Measurements from ENCODE around the gene GPR21. TPM values are rescaled to one million over a fixed set of nuclear protein-coding genes. Genes with fewer than 3 reads are reported as not detected.

GPR21 gene
- total RNA-seq, 1 experiment from 2014 or later = 0.63 TPM

DNA sequence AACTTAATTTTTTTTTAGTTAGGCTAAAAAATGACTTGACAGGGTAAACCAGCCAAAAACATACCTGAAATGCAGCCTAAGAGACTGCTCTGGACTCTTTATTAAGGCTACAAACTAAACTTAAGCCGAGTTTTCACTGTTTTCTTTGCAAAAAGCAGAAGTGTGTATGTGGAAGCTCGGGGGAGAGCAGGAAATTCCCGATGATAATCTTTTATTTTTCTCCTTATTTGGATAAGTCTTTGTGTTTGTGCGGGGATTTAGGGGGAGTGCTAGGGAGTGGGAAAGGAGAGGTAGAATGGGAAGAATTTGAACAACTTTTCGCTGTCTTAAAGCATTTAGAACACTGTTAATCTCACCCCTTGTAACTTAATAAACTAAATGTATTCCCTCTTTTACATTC is 30.7 kb upstream of the GPR21 start:
- H3K27ac Mint-ChIP-seq = peak overlapping the region; percentile 79
- no peaks in the 10 kb centered on the region for H3K9me3 Mint-ChIP-seq
- TF ChIP-seq, protein P1, sequence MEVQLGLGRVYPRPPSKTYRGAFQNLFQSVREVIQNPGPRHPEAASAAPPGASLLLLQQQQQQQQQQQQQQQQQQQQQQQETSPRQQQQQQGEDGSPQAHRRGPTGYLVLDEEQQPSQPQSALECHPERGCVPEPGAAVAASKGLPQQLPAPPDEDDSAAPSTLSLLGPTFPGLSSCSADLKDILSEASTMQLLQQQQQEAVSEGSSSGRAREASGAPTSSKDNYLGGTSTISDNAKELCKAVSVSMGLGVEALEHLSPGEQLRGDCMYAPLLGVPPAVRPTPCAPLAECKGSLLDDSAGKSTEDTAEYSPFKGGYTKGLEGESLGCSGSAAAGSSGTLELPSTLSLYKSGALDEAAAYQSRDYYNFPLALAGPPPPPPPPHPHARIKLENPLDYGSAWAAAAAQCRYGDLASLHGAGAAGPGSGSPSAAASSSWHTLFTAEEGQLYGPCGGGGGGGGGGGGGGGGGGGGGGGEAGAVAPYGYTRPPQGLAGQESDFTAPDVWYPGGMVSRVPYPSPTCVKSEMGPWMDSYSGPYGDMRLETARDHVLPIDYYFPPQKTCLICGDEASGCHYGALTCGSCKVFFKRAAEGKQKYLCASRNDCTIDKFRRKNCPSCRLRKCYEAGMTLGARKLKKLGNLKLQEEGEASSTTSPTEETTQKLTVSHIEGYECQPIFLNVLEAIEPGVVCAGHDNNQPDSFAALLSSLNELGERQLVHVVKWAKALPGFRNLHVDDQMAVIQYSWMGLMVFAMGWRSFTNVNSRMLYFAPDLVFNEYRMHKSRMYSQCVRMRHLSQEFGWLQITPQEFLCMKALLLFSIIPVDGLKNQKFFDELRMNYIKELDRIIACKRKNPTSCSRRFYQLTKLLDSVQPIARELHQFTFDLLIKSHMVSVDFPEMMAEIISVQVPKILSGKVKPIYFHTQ (CRISPR knock-in tag; IDR thresholded peaks at IDR 0.05) = no peak
- TF ChIP-seq, protein P2, sequence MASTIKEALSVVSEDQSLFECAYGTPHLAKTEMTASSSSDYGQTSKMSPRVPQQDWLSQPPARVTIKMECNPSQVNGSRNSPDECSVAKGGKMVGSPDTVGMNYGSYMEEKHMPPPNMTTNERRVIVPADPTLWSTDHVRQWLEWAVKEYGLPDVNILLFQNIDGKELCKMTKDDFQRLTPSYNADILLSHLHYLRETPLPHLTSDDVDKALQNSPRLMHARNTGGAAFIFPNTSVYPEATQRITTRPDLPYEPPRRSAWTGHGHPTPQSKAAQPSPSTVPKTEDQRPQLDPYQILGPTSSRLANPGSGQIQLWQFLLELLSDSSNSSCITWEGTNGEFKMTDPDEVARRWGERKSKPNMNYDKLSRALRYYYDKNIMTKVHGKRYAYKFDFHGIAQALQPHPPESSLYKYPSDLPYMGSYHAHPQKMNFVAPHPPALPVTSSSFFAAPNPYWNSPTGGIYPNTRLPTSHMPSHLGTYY (CRISPR knock-in tag; IDR thresholded peaks at IDR 0.05) = no peak
- TF ChIP-seq ZNF317 (CRISPR knock-in tag; IDR thresholded peaks at IDR 0.05; ENCODE audit: borderline replicate concordance, low read depth) (no peak), ESRRA (CRISPR knock-in tag; IDR thresholded peaks at IDR 0.05; ENCODE audit: borderline replicate concordance) (no peak), SP1 (CRISPR knock-in tag; conservative IDR thresholded peaks at IDR 0.05) (no peak), ZNF263 (CRISPR knock-in tag; IDR thresholded peaks at IDR 0.05; ENCODE audit: low read depth) (no peak), FOXJ3 (CRISPR knock-in tag; IDR thresholded peaks at IDR 0.05; ENCODE audit: borderline replicate concordance) (no peak), GTF2I (CRISPR knock-in tag; conservative IDR thresholded peaks at IDR 0.05) (no peak)
- TF ChIP-seq, protein P3, sequence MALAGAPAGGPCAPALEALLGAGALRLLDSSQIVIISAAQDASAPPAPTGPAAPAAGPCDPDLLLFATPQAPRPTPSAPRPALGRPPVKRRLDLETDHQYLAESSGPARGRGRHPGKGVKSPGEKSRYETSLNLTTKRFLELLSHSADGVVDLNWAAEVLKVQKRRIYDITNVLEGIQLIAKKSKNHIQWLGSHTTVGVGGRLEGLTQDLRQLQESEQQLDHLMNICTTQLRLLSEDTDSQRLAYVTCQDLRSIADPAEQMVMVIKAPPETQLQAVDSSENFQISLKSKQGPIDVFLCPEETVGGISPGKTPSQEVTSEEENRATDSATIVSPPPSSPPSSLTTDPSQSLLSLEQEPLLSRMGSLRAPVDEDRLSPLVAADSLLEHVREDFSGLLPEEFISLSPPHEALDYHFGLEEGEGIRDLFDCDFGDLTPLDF (CRISPR knock-in tag; IDR thresholded peaks at IDR 0.05) = no peak
- POLR2A ChIA-PET = no interaction called here
- ATAC-seq (no peak), DNase-seq (ENCODE audit: low spot score) (no peak)
- peaks cover 25% of the 10 kb centered on the region for H3K36me3 Mint-ChIP-seq
- H3K4me3 Mint-ChIP-seq = no peak overlapping the region
- H3K4me1 Mint-ChIP-seq = peaks cover 31% of the 10 kb centered on the region
- H3K27me3 Mint-ChIP-seq (ENCODE audit: low read depth) = no peaks in the 10 kb centered on the region
- CTCF ChIA-PET = interaction anchor here (1.9 kb wide), 1 partner anchor 347 kb away, joined by 5 read pairs; no protein-coding TSS in a partner anchor

DNA sequence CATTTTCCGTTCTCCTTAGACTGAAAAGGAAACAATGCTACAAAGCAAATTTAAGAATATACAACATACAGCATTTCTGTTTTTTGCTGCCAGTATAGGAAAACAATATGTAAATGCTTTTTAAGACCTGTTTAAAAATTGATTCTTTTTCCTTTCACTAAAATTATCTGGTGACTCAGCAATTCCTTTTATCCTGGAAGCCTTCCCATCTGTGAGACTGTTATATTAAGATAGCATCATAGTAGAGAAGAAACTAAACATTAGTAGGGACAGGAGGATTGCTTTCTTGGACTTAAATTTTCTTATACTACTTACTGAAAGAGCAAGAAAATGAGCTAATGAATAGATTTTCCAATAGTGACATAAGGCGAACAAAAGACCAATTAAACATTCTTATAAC is 30.0 kb upstream of the GPR21 start:
- no peak overlapping the region for H3K4me3 Mint-ChIP-seq
- CTCF ChIA-PET = no interaction called here

More for the DNA sequence above, 30.0 kb upstream of the GPR21 start:
- POLR2A ChIA-PET = no interaction called here
- DNase-seq (ENCODE audit: low spot score) (no peak), ATAC-seq (no peak)
- Mint-ChIP-seq H3K9me3 (no peaks in the 10 kb centered on the region), H3K36me3 (peaks cover 25% of the 10 kb centered on the region), H3K27ac (no peak overlapping the region), H3K4me1 (peaks cover 31% of the 10 kb centered on the region), H3K27me3 (ENCODE audit: low read depth) (no peaks in the 10 kb centered on the region)
- TF ChIP-seq TEAD4 (CRISPR knock-in tag; IDR thresholded peaks at IDR 0.05) (no peak), PRRX2 (CRISPR knock-in tag; IDR thresholded peaks at IDR 0.05) (no peak), RORB (CRISPR knock-in tag; IDR thresholded peaks at IDR 0.05) (no peak), ESRRA (CRISPR knock-in tag; IDR thresholded peaks at IDR 0.05; ENCODE audit: borderline replicate concordance) (no peak), ZBTB21 (CRISPR knock-in tag; IDR thresholded peaks at IDR 0.05; ENCODE audit: borderline replicate concordance) (no peak), TEAD1 (CRISPR knock-in tag; IDR thresholded peaks at IDR 0.05) (no peak), FOXP1 (CRISPR knock-in tag; IDR thresholded peaks at IDR 0.05; ENCODE audit: borderline replicate concordance) (no peak)
- TF ChIP-seq, protein P4, sequence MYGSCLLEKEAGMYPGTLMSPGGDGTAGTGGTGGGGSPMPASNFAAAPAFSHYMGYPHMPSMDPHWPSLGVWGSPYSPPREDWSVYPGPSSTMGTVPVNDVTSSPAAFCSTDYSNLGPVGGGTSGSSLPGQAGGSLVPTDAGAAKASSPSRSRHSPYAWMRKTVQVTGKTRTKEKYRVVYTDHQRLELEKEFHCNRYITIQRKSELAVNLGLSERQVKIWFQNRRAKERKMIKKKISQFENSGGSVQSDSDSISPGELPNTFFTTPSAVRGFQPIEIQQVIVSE (CRISPR knock-in tag; IDR thresholded peaks at IDR 0.05; ENCODE audit: borderline replicate concordance) = no peak
- TF ChIP-seq, protein P5, sequence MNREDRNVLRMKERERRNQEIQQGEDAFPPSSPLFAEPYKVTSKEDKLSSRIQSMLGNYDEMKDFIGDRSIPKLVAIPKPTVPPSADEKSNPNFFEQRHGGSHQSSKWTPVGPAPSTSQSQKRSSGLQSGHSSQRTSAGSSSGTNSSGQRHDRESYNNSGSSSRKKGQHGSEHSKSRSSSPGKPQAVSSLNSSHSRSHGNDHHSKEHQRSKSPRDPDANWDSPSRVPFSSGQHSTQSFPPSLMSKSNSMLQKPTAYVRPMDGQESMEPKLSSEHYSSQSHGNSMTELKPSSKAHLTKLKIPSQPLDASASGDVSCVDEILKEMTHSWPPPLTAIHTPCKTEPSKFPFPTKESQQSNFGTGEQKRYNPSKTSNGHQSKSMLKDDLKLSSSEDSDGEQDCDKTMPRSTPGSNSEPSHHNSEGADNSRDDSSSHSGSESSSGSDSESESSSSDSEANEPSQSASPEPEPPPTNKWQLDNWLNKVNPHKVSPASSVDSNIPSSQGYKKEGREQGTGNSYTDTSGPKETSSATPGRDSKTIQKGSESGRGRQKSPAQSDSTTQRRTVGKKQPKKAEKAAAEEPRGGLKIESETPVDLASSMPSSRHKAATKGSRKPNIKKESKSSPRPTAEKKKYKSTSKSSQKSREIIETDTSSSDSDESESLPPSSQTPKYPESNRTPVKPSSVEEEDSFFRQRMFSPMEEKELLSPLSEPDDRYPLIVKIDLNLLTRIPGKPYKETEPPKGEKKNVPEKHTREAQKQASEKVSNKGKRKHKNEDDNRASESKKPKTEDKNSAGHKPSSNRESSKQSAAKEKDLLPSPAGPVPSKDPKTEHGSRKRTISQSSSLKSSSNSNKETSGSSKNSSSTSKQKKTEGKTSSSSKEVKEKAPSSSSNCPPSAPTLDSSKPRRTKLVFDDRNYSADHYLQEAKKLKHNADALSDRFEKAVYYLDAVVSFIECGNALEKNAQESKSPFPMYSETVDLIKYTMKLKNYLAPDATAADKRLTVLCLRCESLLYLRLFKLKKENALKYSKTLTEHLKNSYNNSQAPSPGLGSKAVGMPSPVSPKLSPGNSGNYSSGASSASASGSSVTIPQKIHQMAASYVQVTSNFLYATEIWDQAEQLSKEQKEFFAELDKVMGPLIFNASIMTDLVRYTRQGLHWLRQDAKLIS (CRISPR knock-in tag; IDR thresholded peaks at IDR 0.05; ENCODE audit: borderline replicate concordance) = no peak
- TF ChIP-seq, protein P6, sequence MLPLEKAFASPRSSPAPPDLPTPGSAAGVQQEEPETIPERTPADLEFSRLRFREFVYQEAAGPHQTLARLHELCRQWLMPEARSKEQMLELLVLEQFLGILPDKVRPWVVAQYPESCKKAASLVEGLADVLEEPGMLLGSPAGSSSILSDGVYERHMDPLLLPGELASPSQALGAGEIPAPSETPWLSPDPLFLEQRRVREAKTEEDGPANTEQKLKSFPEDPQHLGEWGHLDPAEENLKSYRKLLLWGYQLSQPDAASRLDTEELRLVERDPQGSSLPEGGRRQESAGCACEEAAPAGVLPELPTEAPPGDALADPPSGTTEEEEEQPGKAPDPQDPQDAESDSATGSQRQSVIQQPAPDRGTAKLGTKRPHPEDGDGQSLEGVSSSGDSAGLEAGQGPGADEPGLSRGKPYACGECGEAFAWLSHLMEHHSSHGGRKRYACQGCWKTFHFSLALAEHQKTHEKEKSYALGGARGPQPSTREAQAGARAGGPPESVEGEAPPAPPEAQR (CRISPR knock-in tag; IDR thresholded peaks at IDR 0.05) = no peak
- TF ChIP-seq, protein P2 (CRISPR knock-in tag; IDR thresholded peaks at IDR 0.05) = no peak

Measured in WTC11 (cell line).